Breast epithelium (tissue), 3 donors: ENCODE measurements around the gene PPFIA4.

Experiments
- CTCF ChIP-seq, 3 donors: fragments of 450-650 bp; IDR thresholded peaks; one replicate each; pipeline ENCODE4 v1.5.1; 2016 to 2017; ENCODE audit warnings: antibody characterized with exemption in 3 of 3, mild to moderate bottlenecking in 3 of 3, moderate library complexity in 3 of 3
- POLR2A ChIP-seq: fragments of 450-650 bp; IDR thresholded peaks from one replicate; pipeline ENCODE4 v1.6.1; 2016; ENCODE audit warnings: antibody characterized with exemption, mild to moderate bottlenecking, moderate library complexity

- no peak for TF ChIP-seq CTCF (IDR thresholded peaks at IDR 0.05)
- TF ChIP-seq POLR2A = no peak
Observed at GRCh38 chr1:203054184-203054583, 27.9 kb downstream of the PPFIA4 start.
